GM12878 (cell line): Measurements from ENCODE around the gene HTR4. TPM values are rescaled to one million over a fixed set of nuclear protein-coding genes. Genes with fewer than 3 reads are reported as not detected.

Source experiments
- ATAC-seq: fragments of 200-7000 bp; cut with Tn5 transposase; 3 replicates; pipeline ENCODE4 v1.9.1; 2020; ENCODE audit warnings: mild to moderate bottlenecking, moderate library complexity
- BruUV-seq: library from RNA; stranded (reverse); fragments of 400-500 nt; replicated peaks from 2 replicates; lab custom pipeline; 2021; lab: Mats Ljungman, UMichigan
- CTCF ChIA-PET: fragments of 300-600 bp; sonication (Branson Sonifier 250); formaldehyde crosslinking; extraction: SDS; loops from one replicate; lab custom pipeline; 2021; ENCODE audit warnings: inconsistent platforms; lab: Yijun Ruan, JAX
- POLR2A ChIA-PET: fragments of 350-600 bp; formaldehyde crosslinking; extraction: SDS; loops from one replicate; lab custom pipeline; 2021; ENCODE audit warnings: inconsistent platforms; lab: Charles Lee
- RAD21 ChIA-PET: fragments of 300-600 bp; sonication (Branson Sonifier 250); formaldehyde crosslinking; loops from one replicate; lab custom pipeline; 2023; ENCODE audit warnings: antibody characterized with exemption; ENCODE audit not compliant: unreplicated experiment; lab: Charles Lee
- SMC1A ChIA-PET: fragments of 300-600 bp; sonication (Branson Sonifier 250); formaldehyde crosslinking; loops from one replicate; lab custom pipeline; 2023; ENCODE audit not compliant: unreplicated experiment, uncharacterized antibody; lab: Charles Lee
- DNase-seq: peaks from one replicate; pipeline ENCODE4 v3.0.0-alpha.2; 2011; ENCODE audit warnings: low read depth, low spot score
- FAIRE-seq: peaks from 3 replicates; lab custom pipeline; 2011; peaks lifted over from hg19 to GRCh38; lab: Jason Lieb, UNC
- H2AFZ ChIP-seq: 2 replicates; pipeline ENCODE4 v1.6.0; 2011; ENCODE audit warnings: low read depth, low read length, control low read depth; ENCODE audit not compliant: control insufficient read depth
- H3K27ac ChIP-seq: 2 replicates; pipeline ENCODE4 v1.5.1; 2011; ENCODE audit warnings: control low read depth; ENCODE audit not compliant: control insufficient read depth, insufficient read depth
- H3K27me3 ChIP-seq, 2 experiments: replicated peaks in 1 of 2; 2 replicates each; pipeline versions ENCODE4 v1.6.0 to v1.6.1; 2011; ENCODE audit warnings: low read length in 1 of 2; ENCODE audit not compliant: control insufficient read depth in 2 of 2, insufficient read depth in 2 of 2
- H3K36me3 ChIP-seq, 2 experiments: 2 replicates each; pipeline ENCODE4 v1.5.1; 2011; ENCODE audit warnings: low read length in 1 of 2; ENCODE audit not compliant: control insufficient read depth in 2 of 2, insufficient read depth in 2 of 2
- H3K4me1 ChIP-seq: 2 replicates; pipeline ENCODE4 v1.6.1; 2011; ENCODE audit warnings: mild to moderate bottlenecking, low read length, moderate library complexity, mixed read lengths; ENCODE audit not compliant: control insufficient read depth, insufficient read depth
- H3K4me2 ChIP-seq: 2 replicates; pipeline ENCODE4 v1.6.0; 2011; ENCODE audit warnings: control low read depth; ENCODE audit not compliant: control insufficient read depth, insufficient read depth
- H3K4me3 ChIP-seq: fragments of 200-600 bp; sonication (generic); 2 replicates; pipeline ENCODE4 v1.5.1; 2016
- H3K79me2 ChIP-seq: 2 replicates; pipeline ENCODE4 v1.6.0; 2011; ENCODE audit warnings: low read length; ENCODE audit not compliant: control insufficient read depth, insufficient read depth
- H3K9ac ChIP-seq: 2 replicates; pipeline ENCODE4 v1.8.0; 2011; ENCODE audit warnings: low read length, control low read depth, mixed read lengths; ENCODE audit not compliant: control insufficient read depth, insufficient read depth
- H3K9me3 ChIP-seq: replicated peaks from 3 replicates; pipeline ENCODE4 v1.5.1; 2011; ENCODE audit warnings: mild to moderate bottlenecking, low read length; ENCODE audit not compliant: control insufficient read depth, insufficient read depth
- H4K20me1 ChIP-seq: 2 replicates; pipeline ENCODE4 v1.6.0; 2011; ENCODE audit not compliant: control insufficient read depth, insufficient read depth
- EZH2 ChIP-seq: IDR thresholded peaks from 2 replicates; pipeline ENCODE4 v1.6.1; 2012; ENCODE audit warnings: low read depth, mild to moderate bottlenecking, control low read depth, inconsistent platforms, low read length, borderline replicate concordance; ENCODE audit not compliant: control insufficient read depth
- GABPA ChIP-seq: IDR thresholded peaks from 2 replicates; pipeline ENCODE4 v1.6.1; 2014; ENCODE audit warnings: antibody characterized with exemption, low read depth, mild to moderate bottlenecking, inconsistent platforms
- PAX8 ChIP-seq: fragments of 450-650 bp; IDR thresholded peaks from 2 replicates; pipeline ENCODE4 v1.6.1; 2017; ENCODE audit warnings: mild to moderate bottlenecking, moderate library complexity
- TCF12 ChIP-seq: IDR thresholded peaks from 2 replicates; pipeline ENCODE4 v1.6.1; 2011; ENCODE audit warnings: low read depth, mild to moderate bottlenecking, low read length
- WGBS: methylation state at CpG from one replicate; pipeline ENCODE4 v1.1.6; 2016; ENCODE audit warnings: low lambda C conversion rate; ENCODE audit not compliant: insufficient replicate concordance, insufficient coverage; ENCODE audit errors: missing lambda C conversion rate; 5-methylcytosine and 5-hydroxymethylcytosine counted together
- in situ Hi-C: fragments of 300-500 bp; cut with MboI; formaldehyde crosslinking; loops from 9 replicates; pipeline ENCODE4 v1.14.3; 2018; ENCODE audit warnings: mixed read lengths
- intact Hi-C: fragments of 100-400 bp; cut with micrococcal nuclease; formaldehyde crosslinking; loops from one replicate; pipeline ENCODE4 v1.14.2; 2022; ENCODE audit not compliant: unreplicated experiment
- polyA plus RNA-seq, 11 experiments: library from polyadenylated mRNA; depleted of rRNA in 4 of 11; unstranded in 6 of 11; stranded (reverse) in 5 of 11; fragments of >200 nt; fragmentation: Nextera tagmentation in 4 of 11; fragmentation: Illumina TruSeq in 1 of 11; extraction: Ambion mirVana in 4 of 11; extraction: Trizol in 1 of 11; gene quantifications; 1 replicate in 1 of 11; 2 replicates in 10 of 11; pipeline versions ENCODE4 v1.2.1 to v1.2.3, GENCODE V29; 2011 to 2016; ENCODE audit warnings: inconsistent platforms in 2 of 11, missing spikeins in 2 of 11, low read depth in 1 of 11
- total RNA-seq, 4 experiments: library from RNA; depleted of rRNA in 3 of 4; stranded (reverse); fragments of >200 nt in 3 of 4; fragmentation: Illumina TruSeq in 1 of 4; extraction: Trizol in 1 of 4; gene quantifications; 2 replicates each; pipeline versions ENCODE4 v1.2.1 to v1.2.3, GENCODE V29; 2013 to 2021
- TF ChIP-seq, protein P1 (sequence below): IDR thresholded peaks from 2 replicates; pipeline ENCODE4 v1.6.1; 2012; ENCODE audit warnings: mild to moderate bottlenecking, low read depth, low read length
- TF ChIP-seq, protein P2 (sequence below): IDR thresholded peaks from 2 replicates; pipeline ENCODE4 v1.6.1; 2011; ENCODE audit warnings: low read depth, low read length, improper control_type of control experiment, borderline replicate concordance
- TF ChIP-seq, protein P3 (sequence below): fragments of 450-650 bp; IDR thresholded peaks from 2 replicates; pipeline ENCODE4 v1.6.1; 2017; ENCODE audit warnings: low read depth, mild to moderate bottlenecking, moderate library complexity
- TF ChIP-seq, protein P4 (sequence below): IDR thresholded peaks from 2 replicates; pipeline ENCODE4 v1.6.1; 2011; ENCODE audit warnings: borderline replicate concordance, low read depth, mild to moderate bottlenecking, moderate library complexity, mixed read lengths, low read length; ENCODE audit not compliant: insufficient read depth; ENCODE audit errors: extremely low read length
- TF ChIP-seq, protein P5 (sequence below): fragments of 450-650 bp; IDR thresholded peaks from 2 replicates; pipeline ENCODE4 v1.6.1; 2018; ENCODE audit warnings: borderline replicate concordance, mild to moderate bottlenecking; ENCODE audit not compliant: partially characterized antibody

Gene HTR4
- total and polyA plus RNA-seq, 10 of the 15 experiments (the other 5 are each of a cell fraction or from before 2014, with no cell fraction given), result not detected

DNA sequence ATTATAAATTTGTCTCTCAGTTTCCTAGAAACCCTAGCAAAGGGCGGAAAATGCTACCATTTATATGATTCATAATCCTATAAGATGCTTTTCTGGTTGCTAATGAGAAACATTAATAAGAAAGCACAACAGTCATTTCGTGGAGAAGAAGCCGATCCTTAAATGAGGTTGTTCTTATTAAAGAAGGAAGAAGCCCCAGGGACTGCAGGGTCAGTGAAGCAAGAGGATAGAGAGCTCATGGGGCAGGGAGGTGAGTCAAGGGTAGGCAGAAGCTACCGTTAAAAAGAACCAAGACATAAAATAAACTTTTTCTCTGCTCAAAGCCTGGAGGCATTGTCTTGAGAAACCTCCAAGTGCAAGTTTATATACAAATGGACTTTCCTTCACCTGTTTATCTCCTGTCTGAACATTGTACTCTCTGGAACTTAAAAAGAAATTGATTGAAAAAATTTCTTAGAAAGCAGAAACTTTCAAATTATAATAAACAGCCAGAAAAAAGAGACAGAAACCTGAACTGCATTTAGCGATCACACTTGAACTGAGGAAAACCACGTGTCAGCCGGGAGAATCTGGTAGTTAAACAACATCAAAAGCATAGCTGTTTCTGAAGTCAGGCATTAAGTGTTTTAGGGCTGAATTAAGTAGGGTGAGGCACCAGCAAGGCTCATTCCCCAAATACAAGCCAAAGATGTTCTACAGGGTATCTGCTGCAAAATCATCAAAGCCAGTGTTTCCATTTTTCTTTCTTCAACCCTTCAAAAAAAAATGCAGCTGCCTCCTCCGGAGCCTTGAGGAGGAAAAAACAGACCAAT is 21.9 kb downstream of the HTR4 start (continued):
- TF ChIP-seq, protein P1, sequence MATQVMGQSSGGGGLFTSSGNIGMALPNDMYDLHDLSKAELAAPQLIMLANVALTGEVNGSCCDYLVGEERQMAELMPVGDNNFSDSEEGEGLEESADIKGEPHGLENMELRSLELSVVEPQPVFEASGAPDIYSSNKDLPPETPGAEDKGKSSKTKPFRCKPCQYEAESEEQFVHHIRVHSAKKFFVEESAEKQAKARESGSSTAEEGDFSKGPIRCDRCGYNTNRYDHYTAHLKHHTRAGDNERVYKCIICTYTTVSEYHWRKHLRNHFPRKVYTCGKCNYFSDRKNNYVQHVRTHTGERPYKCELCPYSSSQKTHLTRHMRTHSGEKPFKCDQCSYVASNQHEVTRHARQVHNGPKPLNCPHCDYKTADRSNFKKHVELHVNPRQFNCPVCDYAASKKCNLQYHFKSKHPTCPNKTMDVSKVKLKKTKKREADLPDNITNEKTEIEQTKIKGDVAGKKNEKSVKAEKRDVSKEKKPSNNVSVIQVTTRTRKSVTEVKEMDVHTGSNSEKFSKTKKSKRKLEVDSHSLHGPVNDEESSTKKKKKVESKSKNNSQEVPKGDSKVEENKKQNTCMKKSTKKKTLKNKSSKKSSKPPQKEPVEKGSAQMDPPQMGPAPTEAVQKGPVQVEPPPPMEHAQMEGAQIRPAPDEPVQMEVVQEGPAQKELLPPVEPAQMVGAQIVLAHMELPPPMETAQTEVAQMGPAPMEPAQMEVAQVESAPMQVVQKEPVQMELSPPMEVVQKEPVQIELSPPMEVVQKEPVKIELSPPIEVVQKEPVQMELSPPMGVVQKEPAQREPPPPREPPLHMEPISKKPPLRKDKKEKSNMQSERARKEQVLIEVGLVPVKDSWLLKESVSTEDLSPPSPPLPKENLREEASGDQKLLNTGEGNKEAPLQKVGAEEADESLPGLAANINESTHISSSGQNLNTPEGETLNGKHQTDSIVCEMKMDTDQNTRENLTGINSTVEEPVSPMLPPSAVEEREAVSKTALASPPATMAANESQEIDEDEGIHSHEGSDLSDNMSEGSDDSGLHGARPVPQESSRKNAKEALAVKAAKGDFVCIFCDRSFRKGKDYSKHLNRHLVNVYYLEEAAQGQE, result no peak
- TF ChIP-seq, protein P2, sequence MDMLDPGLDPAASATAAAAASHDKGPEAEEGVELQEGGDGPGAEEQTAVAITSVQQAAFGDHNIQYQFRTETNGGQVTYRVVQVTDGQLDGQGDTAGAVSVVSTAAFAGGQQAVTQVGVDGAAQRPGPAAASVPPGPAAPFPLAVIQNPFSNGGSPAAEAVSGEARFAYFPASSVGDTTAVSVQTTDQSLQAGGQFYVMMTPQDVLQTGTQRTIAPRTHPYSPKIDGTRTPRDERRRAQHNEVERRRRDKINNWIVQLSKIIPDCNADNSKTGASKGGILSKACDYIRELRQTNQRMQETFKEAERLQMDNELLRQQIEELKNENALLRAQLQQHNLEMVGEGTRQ, result no peak
- TF ChIP-seq TCF12 (no peak), GABPA (no peak)
- TF ChIP-seq, all 136 proteins: peak for 0

DNA sequence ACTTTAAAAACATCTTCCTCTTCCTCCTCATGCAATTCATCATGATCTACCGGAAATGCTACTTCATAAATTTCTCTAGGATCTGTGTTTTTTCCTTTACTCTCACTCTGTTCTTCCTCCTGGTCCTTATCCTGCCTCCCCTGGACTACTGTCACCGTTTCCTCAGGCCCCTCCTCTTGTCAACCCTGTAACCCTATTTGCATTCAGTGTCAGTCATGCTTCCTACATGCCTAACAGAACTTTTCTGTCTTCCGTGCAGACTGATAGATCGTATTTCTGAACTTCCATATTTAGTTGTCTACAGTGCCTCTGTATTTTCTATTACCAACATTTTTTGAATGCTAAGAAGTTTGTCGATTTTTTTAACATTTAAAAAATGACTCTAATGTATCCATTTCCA is 27.3 kb downstream of the HTR4 start:
- in situ Hi-C loops, result no loop called here
- ChIA-PET RAD21 (no interaction called here), CTCF (no interaction called here), POLR2A (no interaction called here), SMC1A (no interaction called here)
- no peak for ATAC-seq
- H3K79me2 ChIP-seq, result no peaks in the 10 kb centered on the region
- WGBS, result 20% methylated on average over 5 of the region's 5 CpGs
- H4K20me1 ChIP-seq, result no peaks in the 10 kb centered on the region
- no peak overlapping the region for H2AFZ ChIP-seq
- no peak overlapping the region for H3K4me3 ChIP-seq
- no peak overlapping the region for H3K27ac ChIP-seq
- H3K4me1 ChIP-seq, result no peaks in the 10 kb centered on the region
- no peak overlapping the region for H3K4me2 ChIP-seq
- H3K9me3 ChIP-seq, result no peaks in the 10 kb centered on the region
- intact Hi-C loops, result no loop called here
- H3K36me3 ChIP-seq, result no peaks in the 10 kb centered on the region
- no TSS peak for BruUV-seq
- H3K27me3 ChIP-seq, result no peaks in the 10 kb centered on the region
- TF ChIP-seq EZH2 (no peak), PAX8 (no peak)
- TF ChIP-seq, protein P3, sequence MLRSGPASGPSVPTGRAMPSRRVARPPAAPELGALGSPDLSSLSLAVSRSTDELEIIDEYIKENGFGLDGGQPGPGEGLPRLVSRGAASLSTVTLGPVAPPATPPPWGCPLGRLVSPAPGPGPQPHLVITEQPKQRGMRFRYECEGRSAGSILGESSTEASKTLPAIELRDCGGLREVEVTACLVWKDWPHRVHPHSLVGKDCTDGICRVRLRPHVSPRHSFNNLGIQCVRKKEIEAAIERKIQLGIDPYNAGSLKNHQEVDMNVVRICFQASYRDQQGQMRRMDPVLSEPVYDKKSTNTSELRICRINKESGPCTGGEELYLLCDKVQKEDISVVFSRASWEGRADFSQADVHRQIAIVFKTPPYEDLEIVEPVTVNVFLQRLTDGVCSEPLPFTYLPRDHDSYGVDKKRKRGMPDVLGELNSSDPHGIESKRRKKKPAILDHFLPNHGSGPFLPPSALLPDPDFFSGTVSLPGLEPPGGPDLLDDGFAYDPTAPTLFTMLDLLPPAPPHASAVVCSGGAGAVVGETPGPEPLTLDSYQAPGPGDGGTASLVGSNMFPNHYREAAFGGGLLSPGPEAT, result no peak
- TF ChIP-seq, protein P4, sequence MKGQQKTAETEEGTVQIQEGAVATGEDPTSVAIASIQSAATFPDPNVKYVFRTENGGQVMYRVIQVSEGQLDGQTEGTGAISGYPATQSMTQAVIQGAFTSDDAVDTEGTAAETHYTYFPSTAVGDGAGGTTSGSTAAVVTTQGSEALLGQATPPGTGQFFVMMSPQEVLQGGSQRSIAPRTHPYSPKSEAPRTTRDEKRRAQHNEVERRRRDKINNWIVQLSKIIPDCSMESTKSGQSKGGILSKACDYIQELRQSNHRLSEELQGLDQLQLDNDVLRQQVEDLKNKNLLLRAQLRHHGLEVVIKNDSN, result no peak
- TF ChIP-seq, protein P5, sequence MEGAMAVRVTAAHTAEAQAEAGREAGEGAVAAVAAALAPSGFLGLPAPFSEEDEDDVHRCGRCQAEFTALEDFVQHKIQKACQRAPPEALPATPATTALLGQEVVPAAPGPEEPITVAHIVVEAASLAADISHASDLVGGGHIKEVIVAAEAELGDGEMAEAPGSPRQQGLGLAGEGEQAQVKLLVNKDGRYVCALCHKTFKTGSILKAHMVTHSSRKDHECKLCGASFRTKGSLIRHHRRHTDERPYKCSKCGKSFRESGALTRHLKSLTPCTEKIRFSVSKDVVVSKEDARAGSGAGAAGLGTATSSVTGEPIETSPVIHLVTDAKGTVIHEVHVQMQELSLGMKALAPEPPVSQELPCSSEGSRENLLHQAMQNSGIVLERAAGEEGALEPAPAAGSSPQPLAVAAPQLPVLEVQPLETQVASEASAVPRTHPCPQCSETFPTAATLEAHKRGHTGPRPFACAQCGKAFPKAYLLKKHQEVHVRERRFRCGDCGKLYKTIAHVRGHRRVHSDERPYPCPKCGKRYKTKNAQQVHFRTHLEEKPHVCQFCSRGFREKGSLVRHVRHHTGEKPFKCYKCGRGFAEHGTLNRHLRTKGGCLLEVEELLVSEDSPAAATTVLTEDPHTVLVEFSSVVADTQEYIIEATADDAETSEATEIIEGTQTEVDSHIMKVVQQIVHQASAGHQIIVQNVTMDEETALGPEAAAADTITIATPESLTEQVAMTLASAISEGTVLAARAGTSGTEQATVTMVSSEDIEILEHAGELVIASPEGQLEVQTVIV, result no peak
- no peak for FAIRE-seq
- no peak for DNase-seq
- no peak overlapping the region for H3K9ac ChIP-seq
